Measurements from ENCODE around the gene SPECC1.

GRCh38 chr17:19986941-19987861 lies 22.0 kb upstream of the SPECC1 start:
- TF ChIP-seq MAX (IDR thresholded peaks at IDR 0.05; ENCODE audit: low read depth) (no peak), EP300 (IDR thresholded peaks at IDR 0.05; ENCODE audit: borderline replicate concordance in 1 of 2, low read depth in 1 of 2, low read length in 1 of 2) (no peak), CTCF (IDR thresholded peaks at IDR 0.05) (no peak), SMC3 (IDR thresholded peaks at IDR 0.05; ENCODE audit: low read depth, low read length) (no peak), POLR2AphosphoS5 (IDR thresholded peaks at IDR 0.05; ENCODE audit: low read depth, low read length) (no peak), NFIC (IDR thresholded peaks at IDR 0.05; ENCODE audit: borderline replicate concordance) (no peak), TCF12 (IDR thresholded peaks at IDR 0.05) (no peak)
